Adrenal gland (tissue), 5 donors: ENCODE results near the gene BATF.

Experiments
- CTCF ChIP-seq, 6 experiments: fragments of 450-650 bp in 4 of 6; fragments of 200-600 bp in 2 of 6; sonication (generic) in 1 of 6; IDR thresholded peaks; 1 replicate in 5 of 6; 2 replicates in 1 of 6; pipeline versions ENCODE4 v1.5.1 to v1.8.0; 2016 to 2021; ENCODE audit warnings: antibody characterized with exemption in 6 of 6, mild to moderate bottlenecking in 2 of 6, moderate library complexity in 1 of 6
- POLR2A ChIP-seq, 2 donors: fragments of 450-650 bp; IDR thresholded peaks; one replicate each; pipeline ENCODE4 v1.6.1; 2017; ENCODE audit warnings: antibody characterized with exemption in 2 of 2, mild to moderate bottlenecking in 2 of 2, moderate library complexity in 1 of 2
- donor health status: DM: no; HTN: no; CAD: no.

GRCh38 chr14:75486318-75486717, 36.0 kb upstream of the BATF start:
- TF ChIP-seq CTCF (IDR thresholded peaks at IDR 0.05) = no peak
- no peak for TF ChIP-seq POLR2A (IDR thresholded peaks at IDR 0.05)
